Measurements from ENCODE around the gene ZC3H10. TPM values are rescaled to one million over a fixed set of nuclear protein-coding genes. Genes with fewer than 3 reads are reported as not detected.
"Not testable (repeated sequence)": the region's sequence is repeated elsewhere in the genome, so short reads cannot be mapped to it uniquely, and the experiment has no call there.

The ZC3H10 gene, protein sequence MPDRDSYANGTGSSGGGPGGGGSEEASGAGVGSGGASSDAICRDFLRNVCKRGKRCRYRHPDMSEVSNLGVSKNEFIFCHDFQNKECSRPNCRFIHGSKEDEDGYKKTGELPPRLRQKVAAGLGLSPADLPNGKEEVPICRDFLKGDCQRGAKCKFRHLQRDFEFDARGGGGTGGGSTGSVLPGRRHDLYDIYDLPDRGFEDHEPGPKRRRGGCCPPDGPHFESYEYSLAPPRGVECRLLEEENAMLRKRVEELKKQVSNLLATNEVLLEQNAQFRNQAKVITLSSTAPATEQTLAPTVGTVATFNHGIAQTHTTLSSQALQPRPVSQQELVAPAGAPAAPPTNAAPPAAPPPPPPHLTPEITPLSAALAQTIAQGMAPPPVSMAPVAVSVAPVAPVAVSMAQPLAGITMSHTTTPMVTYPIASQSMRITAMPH
- total RNA-seq = 9.3 and 9.5 TPM in 2 replicates

GRCh38 chr12:56117778-56118687 lies at the start of gene ZC3H10:
Gene ZC3H10 (plus strand): TSS chr12:56118266. CDS start chr12:56120563, 2,297 bp downstream.
- intact Hi-C loops (cut with micrococcal nuclease) = loop anchor here (1.0 to 5.0 kb wide), 14 partner anchors 8 to 569 kb away; partner anchors contain the start of genes ANKRD52, COQ10A, CS and MYL6B

DNA sequence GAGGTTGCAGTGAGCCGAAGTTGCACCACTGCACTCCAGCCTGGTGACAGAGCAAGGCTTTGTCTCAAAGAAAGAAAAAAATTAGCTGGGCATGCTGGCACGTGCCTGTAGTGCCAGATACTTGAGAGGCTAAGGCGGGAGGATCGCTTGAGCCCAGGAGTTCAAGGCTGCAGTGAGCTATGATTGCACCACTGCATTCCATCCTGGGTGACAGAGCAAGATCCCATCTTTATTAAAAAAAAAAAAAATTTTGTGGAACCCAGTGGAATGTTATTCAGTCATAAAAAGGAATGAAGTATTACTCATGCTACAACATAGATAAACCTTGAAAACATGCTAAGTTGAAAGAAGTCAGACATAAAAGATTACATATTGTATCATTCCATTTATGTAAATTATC lies 46.4 kb upstream of the ZC3H10 start:
- intact Hi-C loops (cut with micrococcal nuclease) = no loop called here

GRCh38 chr12:56074396-56074795 lies 43.7 kb upstream of the ZC3H10 start:
- intact Hi-C loops (cut with micrococcal nuclease) = no loop called here

DNA sequence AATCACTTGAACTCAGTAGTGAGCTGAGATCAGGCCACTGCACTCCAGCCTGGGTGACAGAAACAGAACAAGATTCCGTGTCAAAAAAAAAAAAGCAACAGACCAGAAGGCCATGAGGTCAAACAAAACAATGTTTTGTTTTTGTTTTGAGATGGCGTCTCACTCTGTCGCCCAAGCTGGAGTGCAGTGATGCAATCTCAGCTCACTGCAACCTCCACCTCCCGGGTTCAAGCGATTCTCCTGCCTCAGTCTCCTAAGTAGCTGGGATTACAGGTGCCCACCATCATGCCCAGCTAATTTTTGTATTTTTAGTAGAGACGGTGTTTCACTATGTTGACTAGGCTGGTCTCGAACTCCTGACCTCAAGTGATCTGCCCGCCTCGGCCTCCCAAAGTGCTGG lies 40.1 kb upstream of the ZC3H10 start:
- intact Hi-C loops (cut with micrococcal nuclease) = not testable (repeated sequence)

- intact Hi-C loops (cut with micrococcal nuclease) = no loop called here
These were observed 39.6 kb upstream of the ZC3H10 start for GRCh38 chr12:56078427-56078826.

GRCh38 chr12:56078931-56079722 lies 38.9 kb upstream of the ZC3H10 start:
- intact Hi-C loops (cut with micrococcal nuclease) = loop anchor here (1.0 kb wide), 1 partner anchor 25 kb away; the partner anchor contains the start of gene PA2G4

DNA sequence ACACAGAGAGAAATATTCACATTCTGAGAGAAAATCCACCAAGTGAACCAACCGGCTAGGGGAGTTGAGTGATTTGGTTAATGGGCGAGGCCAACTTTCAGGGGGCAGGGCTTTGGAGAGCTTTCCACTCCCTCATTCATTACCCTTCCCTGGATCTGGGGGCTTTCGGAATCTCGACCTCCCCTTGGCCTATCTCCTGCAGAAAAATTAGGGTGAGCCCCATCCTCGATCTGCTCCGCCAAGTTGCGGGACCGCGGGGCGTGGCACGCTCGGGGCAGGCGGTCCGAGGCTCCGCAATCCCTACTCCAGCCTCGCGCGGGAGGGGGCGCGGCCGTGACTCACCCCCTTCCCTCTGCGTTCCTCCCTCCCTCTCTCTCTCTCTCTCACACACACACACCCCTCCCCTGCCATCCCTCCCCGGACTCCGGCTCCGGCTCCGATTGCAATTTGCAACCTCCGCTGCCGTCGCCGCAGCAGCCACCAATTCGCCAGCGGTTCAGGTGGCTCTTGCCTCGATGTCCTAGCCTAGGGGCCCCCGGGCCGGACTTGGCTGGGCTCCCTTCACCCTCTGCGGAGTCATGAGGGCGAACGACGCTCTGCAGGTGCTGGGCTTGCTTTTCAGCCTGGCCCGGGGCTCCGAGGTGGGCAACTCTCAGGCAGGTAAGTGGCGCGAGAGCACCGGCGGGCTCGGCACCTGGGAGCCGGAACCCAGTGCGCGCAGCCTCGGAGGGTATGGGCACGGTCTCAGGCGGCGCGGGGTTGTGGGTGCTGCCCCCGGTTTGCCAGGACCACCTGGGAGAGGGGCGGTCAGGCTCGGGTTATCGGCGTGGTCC lies 38.1 kb upstream of the ZC3H10 start, which contains the start of gene ERBB3:
TSS of gene ERBB3 (plus strand) at position 443 of the 833 bp plus-strand sequence. CDS start at position 579, 136 bp downstream.
- intact Hi-C loops (cut with micrococcal nuclease) = loop anchor here (1.0 kb wide), 1 partner anchor 24 kb away; the partner anchor contains the start of gene PA2G4

- intact Hi-C loops (cut with micrococcal nuclease) = no loop called here
These were observed 37.4 kb upstream of the ZC3H10 start for GRCh38 chr12:56080556-56081138.

DNA sequence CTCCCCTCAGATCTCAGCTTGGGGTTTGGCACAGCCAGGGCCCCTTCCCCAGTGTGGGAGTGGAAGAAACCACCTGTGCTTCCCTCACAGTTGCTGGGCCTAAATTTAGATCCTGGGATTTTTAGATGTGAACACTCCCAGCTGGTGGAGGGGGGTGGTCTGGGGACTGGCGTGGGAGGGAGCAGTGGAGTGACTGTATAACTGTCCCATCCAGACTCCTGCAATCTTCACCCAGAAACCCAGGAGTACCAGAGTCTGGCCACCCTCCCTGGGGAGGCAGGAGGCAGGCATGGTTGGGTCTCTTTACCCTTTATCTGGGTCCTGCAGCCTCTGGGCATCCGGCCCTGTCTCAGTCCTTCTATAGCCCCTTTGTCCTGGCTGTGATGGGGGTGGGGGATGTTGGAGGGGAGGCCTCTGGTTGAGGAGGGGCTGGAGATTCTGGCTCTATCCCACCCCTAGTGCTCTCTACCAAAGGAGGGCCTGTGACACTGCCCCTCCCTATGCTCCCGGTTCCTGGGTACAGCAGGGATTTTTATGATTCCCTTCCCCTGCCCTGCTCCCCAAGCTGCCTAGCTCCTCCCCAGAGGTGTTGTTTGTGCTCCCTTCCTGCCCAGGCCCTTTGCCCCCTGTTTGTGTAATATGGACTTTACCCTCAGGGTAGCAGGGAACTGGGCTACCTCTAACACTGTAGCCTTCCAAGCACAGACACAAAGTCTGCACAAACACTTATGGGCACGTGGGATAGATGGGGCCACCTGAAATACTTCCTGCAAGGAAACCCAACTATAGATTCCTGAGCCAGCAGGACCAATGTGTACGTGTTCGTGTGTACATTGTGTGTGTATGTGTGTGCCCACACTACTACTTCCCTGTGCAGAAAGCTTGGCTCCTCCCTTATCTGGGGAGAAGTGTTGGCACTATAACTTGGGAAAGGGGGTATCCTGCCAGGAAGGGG lies 36.4 kb upstream of the ZC3H10 start:
- intact Hi-C loops (cut with micrococcal nuclease) = no loop called here

- intact Hi-C loops (cut with micrococcal nuclease) = no loop called here
These were observed 35.7 kb upstream of the ZC3H10 start for GRCh38 chr12:56082382-56082781.

DNA sequence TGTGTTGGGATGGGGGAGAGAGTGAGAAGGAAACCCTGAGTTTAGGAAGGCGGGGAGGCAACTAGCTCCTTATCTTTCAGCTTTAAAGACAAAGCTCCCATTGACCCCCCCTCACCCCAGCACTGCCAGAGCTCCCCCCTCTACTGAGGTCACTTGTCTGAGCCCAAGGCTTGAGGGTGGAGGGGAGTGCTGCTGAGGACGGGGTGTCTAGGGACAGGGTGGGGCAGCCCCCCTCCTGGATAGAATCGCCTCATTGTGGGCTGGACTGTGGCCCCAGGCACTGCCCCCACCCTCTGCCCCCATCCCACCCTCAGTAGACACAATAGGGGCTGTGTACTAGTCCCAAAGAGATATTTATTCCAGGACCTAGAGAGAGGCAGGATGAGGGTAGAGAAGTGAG lies 35.1 kb upstream of the ZC3H10 start:
- intact Hi-C loops (cut with micrococcal nuclease) = no loop called here

- intact Hi-C loops (cut with micrococcal nuclease) = no loop called here
These were observed 33.0 kb upstream of the ZC3H10 start for GRCh38 chr12:56084958-56085543.

GRCh38 chr12:56086096-56086495 lies 32.0 kb upstream of the ZC3H10 start:
- intact Hi-C loops (cut with micrococcal nuclease) = no loop called here

DNA sequence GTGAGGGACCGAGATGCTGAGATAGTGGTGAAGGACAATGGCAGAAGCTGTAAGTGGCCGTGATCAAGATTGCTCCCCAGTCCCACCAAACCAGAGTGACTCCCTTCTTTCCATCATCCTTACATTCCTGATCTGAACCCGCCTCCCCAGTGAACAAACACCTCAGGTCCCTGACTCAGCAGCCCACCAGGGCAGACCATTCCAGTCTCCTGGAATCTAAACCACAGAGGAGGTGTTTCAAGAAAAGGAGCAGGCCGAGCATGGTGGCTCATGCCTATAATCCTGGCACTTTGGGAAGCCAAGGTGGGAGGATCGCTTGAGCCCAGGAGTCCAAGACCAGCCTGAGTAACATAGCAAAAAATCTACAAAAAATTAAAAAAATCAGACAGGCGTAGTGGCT lies 31.5 kb upstream of the ZC3H10 start:
- intact Hi-C loops (cut with micrococcal nuclease) = no loop called here

DNA sequence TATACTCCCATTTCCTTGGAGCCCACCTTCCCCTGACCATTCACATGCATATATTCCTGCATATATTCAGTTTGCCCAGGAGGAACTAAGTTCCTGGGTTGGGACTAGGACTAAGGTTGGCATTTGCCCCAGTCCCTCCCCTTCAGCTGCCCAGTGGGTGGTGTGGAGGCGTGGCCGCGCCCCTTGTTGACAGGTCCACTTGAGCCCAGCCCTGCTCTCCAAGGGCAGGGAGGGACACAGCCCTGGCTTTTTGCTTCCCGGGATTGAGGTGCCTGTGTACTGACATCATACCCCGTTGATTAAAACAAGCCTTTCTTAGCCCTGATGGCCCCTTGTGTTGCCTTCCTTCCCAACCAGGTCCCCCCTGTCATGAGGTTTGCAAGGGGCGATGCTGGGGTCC lies 30.8 kb upstream of the ZC3H10 start:
- intact Hi-C loops (cut with micrococcal nuclease) = no loop called here

DNA sequence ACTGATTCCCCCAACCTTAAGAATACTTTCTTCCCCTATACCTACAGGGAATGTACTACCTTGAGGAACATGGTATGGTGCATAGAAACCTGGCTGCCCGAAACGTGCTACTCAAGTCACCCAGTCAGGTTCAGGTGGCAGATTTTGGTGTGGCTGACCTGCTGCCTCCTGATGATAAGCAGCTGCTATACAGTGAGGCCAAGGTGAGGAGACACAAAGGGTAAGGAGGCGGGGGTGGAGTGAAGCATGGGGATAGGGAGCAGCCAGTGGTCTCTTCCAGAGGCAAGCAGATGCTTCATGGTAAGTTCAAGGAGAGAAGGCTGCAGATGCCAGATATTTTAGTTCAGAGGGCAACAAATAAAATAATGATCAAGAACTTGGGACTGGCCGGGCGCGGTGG lies 20.3 kb upstream of the ZC3H10 start:
- intact Hi-C loops (cut with micrococcal nuclease) = no loop called here

DNA sequence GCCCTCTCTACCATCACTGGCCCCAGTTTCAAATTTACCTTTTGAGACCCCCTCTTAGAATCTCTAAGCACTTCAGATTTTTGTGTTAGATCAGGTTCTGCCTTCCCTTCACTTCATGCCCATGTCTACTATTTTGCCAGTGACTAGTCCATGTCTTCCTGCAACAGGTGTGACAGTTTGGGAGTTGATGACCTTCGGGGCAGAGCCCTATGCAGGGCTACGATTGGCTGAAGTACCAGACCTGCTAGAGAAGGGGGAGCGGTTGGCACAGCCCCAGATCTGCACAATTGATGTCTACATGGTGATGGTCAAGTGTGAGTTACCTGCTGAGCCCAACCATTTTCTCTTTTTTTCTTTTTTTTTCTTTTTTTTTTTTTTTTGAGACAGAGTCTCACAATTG lies 19.5 kb upstream of the ZC3H10 start:
- intact Hi-C loops (cut with micrococcal nuclease) = no loop called here

DNA sequence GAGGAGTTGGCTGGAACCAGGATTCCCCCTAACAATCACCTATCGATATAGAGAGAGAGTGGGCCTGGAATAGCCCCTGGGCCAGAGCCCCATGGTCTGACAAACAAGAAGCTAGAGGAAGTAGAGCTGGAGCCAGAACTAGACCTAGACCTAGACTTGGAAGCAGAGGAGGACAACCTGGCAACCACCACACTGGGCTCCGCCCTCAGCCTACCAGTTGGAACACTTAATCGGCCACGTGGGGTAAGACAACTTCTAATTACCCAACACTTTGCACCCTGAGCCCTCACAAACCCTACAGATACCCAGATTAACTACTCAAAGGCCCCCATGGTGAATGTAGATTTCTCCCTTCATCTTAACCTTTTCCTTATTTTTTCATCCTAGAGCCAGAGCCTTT lies 18.3 kb upstream of the ZC3H10 start:
- intact Hi-C loops (cut with micrococcal nuclease) = no loop called here
